Fibroblast of pulmonary artery (primary cell): ENCODE measurements around the gene SCO2.
"Not testable (repeated sequence)": the region's sequence is repeated elsewhere in the genome, so short reads cannot be mapped to it uniquely, and the experiment has no call there.

Experiments
- DNase-seq: peaks from one replicate; pipeline ENCODE4 v3.0.0-alpha.2; 2010; ENCODE audit warnings: low read depth
- H3K4me3 ChIP-seq: replicated peaks from 2 replicates; pipeline ENCODE4 v1.5.1; 2011; ENCODE audit warnings: low read depth, mild to moderate bottlenecking, control low read depth, low read length, moderate library complexity
- CTCF ChIP-seq: IDR thresholded peaks from 2 replicates; pipeline ENCODE4 v1.5.1; 2011; ENCODE audit warnings: mild to moderate bottlenecking, control low read depth, low read length, inconsistent platforms; ENCODE audit errors: missing control alignments

SCO2 gene

GRCh38 chr22:50522806-50523438, 2.5 kb downstream of the SCO2 start:
- no peak overlapping the region for H3K4me3 ChIP-seq
- no peak for DNase-seq
- no peak for TF ChIP-seq CTCF

- TF ChIP-seq CTCF, result no peak
- DNase-seq, result no peak
- no peak overlapping the region for H3K4me3 ChIP-seq
Measured at GRCh38 chr22:50522208-50522805, 3.1 kb downstream of the SCO2 start.

- no peak for DNase-seq
- no peak for TF ChIP-seq CTCF
- no peak overlapping the region for H3K4me3 ChIP-seq
Measured at GRCh38 chr22:50521710-50522109, 3.7 kb downstream of the SCO2 start.

- H3K4me3 ChIP-seq, result no peak overlapping the region
- DNase-seq, result no peak
- TF ChIP-seq CTCF, result no peak
Measured at GRCh38 chr22:50520826-50521453, 4.5 kb downstream of the SCO2 start.

- H3K4me3 ChIP-seq, result not testable (repeated sequence)
Measured at GRCh38 chr22:50520184-50520583, 5.2 kb downstream of the SCO2 start.

DNA sequence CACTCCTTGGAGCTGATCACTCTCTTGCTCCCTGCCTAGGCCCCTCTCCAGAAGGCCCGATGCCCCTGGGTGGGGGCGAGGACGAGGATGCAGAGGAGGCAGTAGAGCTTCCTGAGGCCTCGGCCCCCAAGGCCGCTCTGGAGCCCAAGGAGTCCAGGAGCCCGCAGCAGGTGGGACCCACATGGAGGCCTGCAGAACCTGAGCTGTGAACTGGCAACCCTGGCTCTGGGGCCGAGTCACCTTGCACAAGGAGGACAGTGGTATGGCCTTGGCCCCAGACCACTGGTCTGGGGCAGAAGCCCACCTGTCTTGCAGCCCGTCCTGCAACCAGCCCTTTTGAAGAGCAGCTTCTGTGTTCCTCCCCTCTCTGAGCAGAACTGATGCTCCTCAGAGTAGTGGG, 6.2 kb downstream of the SCO2 start:
- no peak overlapping the region for H3K4me3 ChIP-seq
- DNase-seq, result no peak
- TF ChIP-seq CTCF, result no peak

More at GRCh38 chr22:50520184-50520583, 5.2 kb downstream of the SCO2 start:
- DNase-seq, result not testable (repeated sequence)

DNA sequence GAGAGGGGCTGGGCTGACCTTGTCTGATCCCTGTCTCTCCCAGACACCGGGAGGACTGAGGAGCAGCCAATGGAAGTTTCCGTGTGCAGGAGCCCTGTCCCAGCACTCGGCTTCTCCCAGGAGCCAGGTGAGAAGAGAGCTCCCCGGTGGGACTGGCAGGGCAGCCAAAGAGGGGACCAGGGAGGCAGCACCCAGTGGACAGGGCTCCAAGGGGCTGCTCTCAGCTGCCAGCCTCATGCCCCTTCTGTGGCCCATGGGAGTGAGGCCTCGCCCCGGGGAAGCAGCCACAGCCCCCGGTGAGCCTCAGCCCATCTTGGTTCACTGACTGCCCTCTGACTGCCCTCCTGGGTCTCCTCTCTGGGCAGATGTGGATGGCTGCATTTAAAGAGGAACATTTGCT, 6.8 kb downstream of the SCO2 start:
- DNase-seq, result no peak
- no peak overlapping the region for H3K4me3 ChIP-seq
- no peak for TF ChIP-seq CTCF
